Naive thymus-derived CD8-positive, alpha-beta T cell (primary cell): Measurements from ENCODE around the gene USP15. TPM values are rescaled to one million over a fixed set of nuclear protein-coding genes. Genes with fewer than 3 reads are reported as not detected.

Experiments
- ATAC-seq, 2 donors: fragments of 150-1000 bp; cut with Tn5 transposase in 1 of 2; sonication (Bioruptor Pico), chemical (Tn5 transposase) in 1 of 2; 1 replicate in 1 of 2; 2 replicates in 1 of 2; pipeline ENCODE4 v1.10.0; 2021; ENCODE audit warnings: mild to moderate bottlenecking in 2 of 2, moderate library complexity in 2 of 2
- POLR2A ChIA-PET: fragments of 350-600 bp; sonication (Branson Sonifier 250); formaldehyde crosslinking; loops from one replicate; lab custom pipeline; 2021; ENCODE audit warnings: antibody characterized with exemption; lab: Charles Lee
- DNase-seq, 10 donors: peaks; one replicate each; pipeline versions ENCODE4 v3.0.0 to v3.0.0-alpha.2; 2020 to 2022
- H3K27ac Mint-ChIP-seq, 10 donors: one replicate each; pipeline ENCODE4 v1.8.0; 2020 to 2022; ENCODE audit warnings: mild to moderate bottlenecking in 10 of 10, mixed read lengths in 10 of 10, moderate library complexity in 4 of 10, inconsistent platforms in 1 of 10
- H3K27me3 Mint-ChIP-seq, 5 donors: one replicate each; pipeline ENCODE4 v1.8.0; 2021 to 2022; ENCODE audit warnings: mixed read lengths in 5 of 5
- H3K36me3 Mint-ChIP-seq, 3 donors: one replicate each; pipeline ENCODE4 v1.8.0; 2020 to 2022; ENCODE audit warnings: mixed read lengths in 3 of 3, mild to moderate bottlenecking in 2 of 3, inconsistent platforms in 1 of 3
- H3K4me1 Mint-ChIP-seq, 4 donors: one replicate each; pipeline ENCODE4 v1.8.0; 2021 to 2022; ENCODE audit warnings: mixed read lengths in 4 of 4
- H3K4me3 Mint-ChIP-seq, 10 donors: one replicate each; pipeline ENCODE4 v1.8.0; 2020 to 2022; ENCODE audit warnings: mild to moderate bottlenecking in 10 of 10, mixed read lengths in 10 of 10, moderate library complexity in 6 of 10, inconsistent platforms in 1 of 10
- H3K9me3 Mint-ChIP-seq, 9 donors: one replicate each; pipeline ENCODE4 v1.8.0; 2020 to 2022; ENCODE audit warnings: mixed read lengths in 9 of 9, mild to moderate bottlenecking in 3 of 9, inconsistent platforms in 1 of 9, moderate library complexity in 1 of 9
- polyA plus RNA-seq, 3 donors: library from polyadenylated mRNA; unstranded; fragments of 300-500 nt; fragmentation: Illumina TruSeq; gene quantifications; one replicate each; pipeline ENCODE4 v1.2.3, GENCODE V29; 2021
- total RNA-seq, 8 experiments: library from RNA in 2 of 8; stranded (reverse) in 2 of 8; gene quantifications; one replicate each; pipeline ENCODE4 v1.2.3 and lab custom pipeline; 2021 to 2026

Gene USP15
- total and polyA plus RNA-seq, 5 experiments from 2014 or later, result 49.1 to 164 (median 57.0) TPM

DNA sequence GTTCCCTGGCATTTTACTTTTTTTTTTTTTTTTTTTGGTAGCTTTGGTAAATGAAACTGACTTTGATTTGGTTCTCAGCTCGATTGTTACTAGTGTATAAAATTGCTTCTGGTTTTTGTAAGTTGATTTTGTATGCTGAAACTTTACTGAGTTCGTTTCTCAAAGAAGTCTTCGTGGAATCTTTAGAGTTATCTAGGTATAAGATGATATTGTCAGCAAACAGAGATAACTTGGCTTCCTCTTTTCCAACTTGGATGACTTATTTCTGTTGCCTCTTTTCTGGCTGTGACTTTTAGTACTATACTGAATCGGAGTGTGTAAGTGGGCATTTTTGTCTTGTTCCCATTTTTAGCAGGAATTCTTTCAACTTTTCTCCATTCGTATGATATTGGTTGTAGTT lies 28.1 kb downstream of the USP15 start:
- Mint-ChIP-seq H3K36me3 (peaks cover 45 to 52% (median 49%) of the 10 kb centered on the region in 3 donors), H3K4me1 (peaks cover 28 to 90% (median 74%) of the 10 kb centered on the region in 4 donors), H3K27ac (peak overlapping the region in 3 of 10 donors; percentile 3 to 50 (median 21)), H3K4me3 (peak overlapping the region in 6 of 10 donors; percentile 1 to 52 (median 25)), H3K27me3 (no peaks in the 10 kb centered on the region), H3K9me3 (peaks cover 5 to 49% (median 23%) of the 10 kb centered on the region in 9 donors)
- DNase-seq (no peak), ATAC-seq (no peak)
- POLR2A ChIA-PET, result no interaction called here

DNA sequence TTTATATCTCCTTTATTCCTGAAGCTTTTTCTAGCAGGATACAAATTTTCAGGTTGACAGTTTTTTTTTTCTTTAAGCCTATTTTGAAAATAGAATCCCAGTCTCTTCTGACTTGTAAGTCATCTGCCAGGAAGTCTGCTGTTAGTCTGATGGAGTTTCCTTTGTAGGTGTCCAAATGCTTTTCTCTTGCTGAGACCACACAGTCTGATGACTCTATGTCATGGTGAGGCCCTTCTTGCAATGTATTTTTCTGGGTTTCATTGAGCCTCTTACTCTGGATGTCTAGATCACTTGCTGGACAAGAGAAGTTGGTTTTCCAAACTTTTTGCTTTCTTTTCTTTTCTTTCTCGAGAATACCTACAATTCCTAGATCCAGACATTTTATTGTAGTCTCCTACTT lies 30.6 kb downstream of the USP15 start:
- Mint-ChIP-seq H3K27ac (peak overlapping the region in 2 of 10 donors; percentile 38 to 40), H3K9me3 (peaks cover 5 to 44% (median 23%) of the 10 kb centered on the region in 9 donors), H3K4me3 (peak overlapping the region in 2 of 10 donors; percentile 30 to 31), H3K4me1 (peaks cover 33 to 76% (median 71%) of the 10 kb centered on the region in 4 donors), H3K27me3 (no peaks in the 10 kb centered on the region), H3K36me3 (peaks cover 50 to 58% (median 54%) of the 10 kb centered on the region in 3 donors)
- POLR2A ChIA-PET, result no interaction called here
- ATAC-seq (no peak), DNase-seq (no peak)

DNA sequence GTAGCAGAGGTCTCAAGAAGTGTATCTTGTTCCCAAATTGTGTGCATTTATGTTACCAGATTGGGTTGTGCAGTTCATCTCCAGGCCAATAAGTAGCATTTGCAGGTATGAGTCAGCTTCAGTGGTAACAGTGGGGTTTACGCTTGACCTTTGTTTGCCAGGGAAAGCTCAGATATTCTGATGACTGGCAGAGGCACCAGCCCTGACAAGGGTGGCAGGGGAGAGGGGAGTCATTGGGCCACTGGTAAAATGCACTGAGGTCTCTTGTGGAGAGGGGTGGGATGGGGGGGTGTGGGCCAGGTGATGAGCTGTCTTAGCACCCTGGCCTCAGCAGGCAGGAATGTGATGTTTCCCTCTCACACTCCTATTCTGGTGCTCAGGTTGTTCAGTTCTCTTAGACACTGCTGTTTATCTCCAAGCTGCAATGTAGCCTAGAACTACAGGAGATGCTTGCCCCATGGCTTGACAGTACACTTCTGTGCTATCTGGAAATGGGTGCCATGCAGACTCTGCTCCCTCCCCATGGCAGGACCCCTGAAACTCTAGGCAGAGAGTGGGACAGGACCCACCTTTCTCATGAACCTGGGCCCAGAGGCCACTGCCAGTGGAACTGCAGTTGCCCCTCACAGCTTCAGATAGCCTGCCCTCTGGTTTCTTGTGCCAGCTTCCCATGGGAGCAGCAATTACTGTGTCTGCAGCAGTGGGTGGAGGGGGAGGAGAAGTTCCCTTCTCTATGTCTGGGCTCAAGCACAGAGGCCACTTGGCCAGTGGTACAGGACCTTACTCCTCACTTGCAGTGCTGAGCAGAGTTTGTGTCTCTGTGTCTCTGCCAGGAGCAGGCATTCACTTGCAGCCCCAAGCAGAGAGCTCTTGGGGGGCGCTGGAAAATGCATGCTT lies 31.9 kb downstream of the USP15 start:
- Mint-ChIP-seq H3K4me1 (peaks cover 31 to 77% (median 73%) of the 10 kb centered on the region in 4 donors), H3K27me3 (no peaks in the 10 kb centered on the region), H3K36me3 (peaks cover 59 to 61% (median 60%) of the 10 kb centered on the region in 3 donors), H3K4me3 (peak overlapping the region in 5 of 10 donors; percentile 6 to 38 (median 22)), H3K9me3 (peaks cover 5 to 40% (median 23%) of the 10 kb centered on the region in 9 donors), H3K27ac (peak overlapping the region in 5 of 10 donors; percentile 4 to 82 (median 73))
- DNase-seq (no peak), ATAC-seq (no peak)
- POLR2A ChIA-PET, result interaction anchor here (0.6 to 1.0 kb wide), 2 partner anchors 16 to 30 kb away, joined by 3 read pairs; no protein-coding TSS in a partner anchor

DNA sequence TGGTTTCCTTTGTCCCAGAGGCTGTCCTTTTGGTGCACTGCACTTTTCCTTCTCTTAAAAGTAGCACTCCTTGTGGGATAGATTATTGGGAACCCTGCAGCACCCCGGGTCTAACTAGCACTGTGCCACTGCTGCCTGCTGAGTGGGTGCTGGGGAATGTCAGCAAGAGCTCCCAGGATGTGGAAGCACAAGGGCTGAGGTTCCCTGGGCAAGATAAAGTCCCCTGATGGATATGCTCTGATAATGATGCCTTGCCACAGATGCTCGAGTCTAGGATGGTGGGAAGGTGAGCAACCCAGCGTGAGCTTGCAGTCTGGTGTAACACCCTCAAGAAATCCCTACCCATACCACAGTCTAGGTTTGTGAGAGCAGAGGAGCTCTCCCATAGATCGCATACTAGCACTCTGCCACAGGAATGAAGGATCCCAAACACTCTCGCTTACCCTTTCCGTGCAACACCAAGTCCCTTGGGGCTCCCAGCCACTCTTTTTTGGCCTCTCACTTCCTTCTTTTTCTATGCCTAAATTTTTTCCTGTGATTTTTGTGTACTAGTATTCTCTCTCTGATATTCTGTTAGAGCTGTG lies 32.6 kb downstream of the USP15 start:
- POLR2A ChIA-PET, result interaction anchor here (0.6 to 1.0 kb wide), 2 partner anchors 15 to 31 kb away, joined by 3 read pairs; no protein-coding TSS in a partner anchor
- Mint-ChIP-seq H3K27me3 (no peaks in the 10 kb centered on the region), H3K4me3 (peak overlapping the region in 8 of 10 donors; percentile 3 to 50 (median 26)), H3K4me1 (peaks cover 30 to 78% (median 71%) of the 10 kb centered on the region in 4 donors), H3K27ac (peak overlapping the region in 4 of 10 donors; percentile 13 to 82 (median 51)), H3K9me3 (peaks cover 2 to 42% (median 23%) of the 10 kb centered on the region in 9 donors), H3K36me3 (peaks cover 61 to 62% (median 61%) of the 10 kb centered on the region in 3 donors)
- ATAC-seq (peak; percentile 20 to 25), DNase-seq (no peak)

DNA sequence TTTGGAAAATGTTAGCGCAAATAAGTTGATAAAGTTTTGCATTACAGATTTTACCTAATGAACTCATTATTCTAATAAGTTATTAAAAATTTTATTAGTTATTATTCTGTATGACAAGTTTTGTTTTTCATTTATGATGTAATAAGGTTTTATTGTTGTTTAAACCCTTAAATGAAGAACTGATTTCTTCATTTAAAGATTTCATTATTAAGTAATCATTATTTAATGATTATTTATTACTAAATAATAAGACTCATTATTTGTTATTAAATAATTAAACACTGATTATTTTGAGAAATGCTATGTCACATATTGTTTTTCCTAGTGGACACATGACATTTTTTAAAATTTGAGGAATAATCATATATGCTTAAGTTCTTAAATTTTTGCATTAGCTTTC lies 34.2 kb downstream of the USP15 start:
- Mint-ChIP-seq H3K4me3 (no peak overlapping the region), H3K4me1 (peaks cover 19 to 76% (median 64%) of the 10 kb centered on the region in 4 donors), H3K36me3 (peaks cover 54 to 70% (median 66%) of the 10 kb centered on the region in 3 donors), H3K27me3 (no peaks in the 10 kb centered on the region), H3K9me3 (peaks cover 1 to 27% (median 15%) of the 10 kb centered on the region in 9 donors), H3K27ac (no peak overlapping the region)
- POLR2A ChIA-PET, result no interaction called here
- DNase-seq (no peak), ATAC-seq (no peak)

DNA sequence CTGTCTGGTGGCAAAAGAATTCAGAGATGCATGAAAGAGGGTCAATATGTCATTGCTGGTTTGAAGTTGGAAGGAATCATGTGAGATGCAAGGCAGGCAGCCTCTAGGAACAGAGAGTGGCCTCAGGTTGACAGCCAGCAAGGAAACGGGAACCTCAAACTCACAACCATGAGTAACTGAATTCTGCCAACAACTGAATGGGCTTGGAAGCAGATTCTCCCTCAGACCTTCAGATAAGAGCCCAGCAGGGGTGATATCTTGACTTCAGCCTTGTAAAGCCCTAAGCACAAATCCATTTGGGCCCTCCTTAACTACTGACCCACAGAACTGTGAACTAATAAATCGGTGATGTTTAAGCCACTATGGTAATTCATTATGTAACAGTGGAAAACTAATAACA lies 35.8 kb downstream of the USP15 start:
- Mint-ChIP-seq H3K27me3 (no peaks in the 10 kb centered on the region), H3K9me3 (peaks cover 0 to 11% (median 2%) of the 10 kb centered on the region in 9 donors), H3K27ac (peak overlapping the region in 2 of 10 donors; percentile 3 to 24), H3K4me1 (peaks cover 22 to 78% (median 69%) of the 10 kb centered on the region in 4 donors), H3K4me3 (no peak overlapping the region), H3K36me3 (peaks cover 38 to 70% (median 55%) of the 10 kb centered on the region in 3 donors)
- POLR2A ChIA-PET, result no interaction called here
- DNase-seq (no peak), ATAC-seq (no peak)

DNA sequence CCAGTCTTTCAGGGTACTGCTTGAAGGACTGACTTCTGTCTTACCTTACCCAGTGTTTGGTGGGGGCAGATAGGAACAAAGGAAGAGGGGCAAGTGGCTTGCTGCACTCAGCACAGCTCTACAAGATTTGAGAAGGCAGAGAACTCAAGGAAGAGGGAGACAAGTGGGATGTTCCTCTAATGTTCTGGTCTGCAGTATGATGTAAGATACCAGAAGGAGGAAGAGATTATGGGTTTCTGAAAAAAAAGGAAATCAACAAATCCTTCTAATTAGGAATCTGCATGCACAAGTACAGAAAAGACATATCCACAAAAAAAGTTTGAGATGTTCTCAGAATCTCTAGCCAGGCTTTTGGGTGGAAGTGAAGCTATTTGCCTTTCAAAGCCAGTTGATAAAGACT lies 37.1 kb downstream of the USP15 start:
- DNase-seq, result no peak
- peak overlapping the region in 2 of 10 donors; percentile 22 to 31 for H3K4me3 Mint-ChIP-seq
- peaks cover 0 to 7% (median 2%) of the 10 kb centered on the region in 9 donors for H3K9me3 Mint-ChIP-seq
- peak overlapping the region in 4 of 10 donors; percentile 40 to 68 (median 64) for H3K27ac Mint-ChIP-seq
- peaks cover 41 to 80% (median 60%) of the 10 kb centered on the region in 3 donors for H3K36me3 Mint-ChIP-seq
- no peaks in the 10 kb centered on the region for H3K27me3 Mint-ChIP-seq
- ATAC-seq, result no peak
- POLR2A ChIA-PET, result no interaction called here
- H3K4me1 Mint-ChIP-seq, result peaks cover 24 to 77% (median 70%) of the 10 kb centered on the region in 4 donors

DNA sequence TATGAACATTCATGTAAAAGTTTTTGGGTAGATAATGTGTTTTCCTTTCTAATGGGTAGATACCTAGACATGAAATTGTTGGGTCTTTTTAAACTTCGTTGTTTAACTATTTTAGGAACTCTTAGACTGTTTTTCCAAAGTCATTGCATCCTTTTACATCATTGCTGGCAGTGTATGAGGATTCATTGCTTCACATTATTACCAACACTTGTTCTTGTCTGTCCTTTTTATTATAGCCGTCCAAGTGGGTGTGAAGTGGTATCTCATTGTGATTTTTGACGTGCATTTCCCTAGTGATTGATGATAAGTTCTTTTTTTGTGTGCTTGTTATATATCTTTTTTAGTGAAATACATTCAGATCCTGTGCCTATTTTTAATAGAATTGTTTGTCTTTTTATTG lies 39.4 kb downstream of the USP15 start:
- no peak for ATAC-seq
- H3K27me3 Mint-ChIP-seq, result no peaks in the 10 kb centered on the region
- H3K9me3 Mint-ChIP-seq, result peaks cover 0 to 13% (median 5%) of the 10 kb centered on the region in 9 donors
- no peak for DNase-seq
- POLR2A ChIA-PET, result no interaction called here
- peak overlapping the region in 4 of 10 donors; percentile 0 to 33 (median 9) for H3K27ac Mint-ChIP-seq
- peak overlapping the region in 3 of 10 donors; percentile 1 to 22 (median 2) for H3K4me3 Mint-ChIP-seq
- peaks cover 57 to 90% (median 77%) of the 10 kb centered on the region in 3 donors for H3K36me3 Mint-ChIP-seq
- H3K4me1 Mint-ChIP-seq, result peaks cover 21 to 65% (median 60%) of the 10 kb centered on the region in 4 donors

DNA sequence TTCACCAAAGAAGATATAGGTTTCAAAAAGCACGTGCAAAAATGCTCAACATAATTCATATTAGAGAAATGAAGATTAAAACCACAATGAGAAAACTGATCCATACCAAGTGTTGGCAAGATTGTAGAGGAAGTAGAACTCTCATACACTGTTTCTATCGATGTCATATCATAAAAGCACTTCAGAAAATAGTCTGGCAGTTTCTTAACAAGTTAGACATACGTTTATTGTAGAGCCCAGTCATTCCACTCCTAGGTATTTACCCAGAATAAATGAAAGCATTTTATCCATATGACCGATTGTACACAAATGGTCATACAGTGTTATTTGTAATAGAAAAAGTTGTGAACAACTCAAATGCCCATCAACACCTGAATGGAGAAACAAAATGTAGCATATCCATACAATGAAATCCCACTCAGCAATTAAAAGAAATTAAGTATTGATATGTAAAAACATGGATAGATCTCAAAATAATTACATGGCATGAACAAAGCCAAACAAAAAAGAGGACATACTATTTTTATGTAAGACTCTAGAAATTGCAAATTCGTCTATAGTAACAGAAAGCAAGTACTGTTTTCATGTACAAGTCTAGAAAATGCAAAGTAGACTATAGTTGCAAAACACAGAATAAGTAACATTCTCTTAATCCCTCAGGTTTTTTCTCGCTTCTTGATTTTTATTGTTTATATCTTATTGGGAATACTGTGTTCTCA lies 41.0 kb downstream of the USP15 start:
- no peak for ATAC-seq
- no peak for DNase-seq
- POLR2A ChIA-PET, result no interaction called here
- Mint-ChIP-seq H3K9me3 (peaks cover 0 to 13% (median 9%) of the 10 kb centered on the region in 9 donors), H3K4me3 (no peak overlapping the region), H3K27ac (peak overlapping the region in 5 of 10 donors; percentile 14 to 68 (median 15)), H3K4me1 (peaks cover 15 to 63% (median 53%) of the 10 kb centered on the region in 4 donors), H3K36me3 (peaks cover 54 to 89% (median 76%) of the 10 kb centered on the region in 3 donors), H3K27me3 (no peaks in the 10 kb centered on the region)

DNA sequence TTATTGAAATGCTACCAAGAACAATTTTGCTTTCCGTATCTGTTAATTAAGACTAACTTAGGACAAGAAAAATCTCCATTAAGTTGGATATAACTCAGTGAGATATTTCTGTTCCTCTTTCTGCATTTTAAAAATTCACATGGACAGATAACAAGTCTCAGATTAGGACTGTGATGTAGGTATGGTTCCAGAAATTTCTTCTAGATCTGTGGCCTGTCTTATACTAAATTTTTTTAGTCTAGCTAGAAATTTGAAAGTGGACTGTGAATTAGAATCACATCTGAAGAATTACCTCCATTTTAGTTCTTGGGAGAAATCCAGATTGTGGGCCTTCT lies 41.6 kb downstream of the USP15 start:
- peaks cover 15 to 62% (median 50%) of the 10 kb centered on the region in 4 donors for H3K4me1 Mint-ChIP-seq

DNA sequence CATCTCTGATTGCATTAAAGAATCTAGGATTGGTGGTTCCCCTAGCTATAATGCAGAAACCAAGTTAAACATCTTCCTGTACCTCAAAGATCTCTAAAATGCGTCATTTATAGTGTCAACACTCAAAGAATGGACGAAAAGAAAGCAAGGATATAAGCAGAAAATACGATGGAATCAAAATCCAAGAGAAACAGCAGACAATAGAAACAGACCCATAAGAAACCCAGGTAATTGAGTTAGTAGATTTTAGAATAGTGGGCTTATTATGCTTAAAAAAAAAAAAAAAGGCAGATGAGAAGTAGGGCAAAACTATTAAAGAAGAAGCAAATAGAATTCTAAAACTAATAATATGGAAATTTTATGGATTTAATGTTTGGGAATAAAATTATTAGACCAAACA lies 44.4 kb downstream of the USP15 start:
- no peak overlapping the region for H3K4me3 Mint-ChIP-seq

More for the DNA sequence above, 41.6 kb downstream of the USP15 start:
- ATAC-seq, result no peak
- Mint-ChIP-seq H3K9me3 (peaks cover 0 to 13% (median 9%) of the 10 kb centered on the region in 9 donors), H3K27ac (peak overlapping the region in 3 of 10 donors; percentile 15 to 58 (median 38)), H3K36me3 (peaks cover 54 to 88% (median 75%) of the 10 kb centered on the region in 3 donors), H3K27me3 (no peaks in the 10 kb centered on the region), H3K4me3 (no peak overlapping the region)
- DNase-seq, result no peak
- POLR2A ChIA-PET, result no interaction called here

More for the DNA sequence above, 44.4 kb downstream of the USP15 start:
- peaks cover 46 to 90% (median 69%) of the 10 kb centered on the region in 3 donors for H3K36me3 Mint-ChIP-seq
- DNase-seq (no peak), ATAC-seq (no peak)
- H3K27ac Mint-ChIP-seq, result no peak overlapping the region
- H3K4me1 Mint-ChIP-seq, result peaks cover 10 to 65% (median 52%) of the 10 kb centered on the region in 4 donors
- POLR2A ChIA-PET, result no interaction called here
- peaks cover 0 to 13% (median 6%) of the 10 kb centered on the region in 9 donors for H3K9me3 Mint-ChIP-seq
- H3K27me3 Mint-ChIP-seq, result no peaks in the 10 kb centered on the region
